Astrocyte (in vitro differentiated cells and primary cell): ENCODE data around the gene CMTM7. TPM values are rescaled to one million over a fixed set of nuclear protein-coding genes. Genes with fewer than 3 reads are reported as not detected.
A peak's percentile ranks its signal among the peaks of the same experiment; 100 is the strongest.

Source experiments
- DNase-seq: peaks from one replicate; pipeline ENCODE4 v3.0.0-alpha.2; 2010; ENCODE audit warnings: low read depth
- FAIRE-seq: peaks from 2 replicates; lab custom pipeline; 2011; peaks lifted over from hg19 to GRCh38; lab: Jason Lieb, UNC
- H2AFZ ChIP-seq: 2 replicates; pipeline ENCODE4 v1.6.0; 2012; ENCODE audit warnings: low read depth, low read length, inconsistent platforms
- H3K27ac ChIP-seq: 2 replicates; pipeline ENCODE4 v1.5.1; 2011; ENCODE audit warnings: low read depth, low read length, inconsistent platforms
- H3K27me3 ChIP-seq: 2 replicates; pipeline ENCODE4 v1.6.0; 2011; ENCODE audit warnings: low read length, inconsistent platforms; ENCODE audit not compliant: insufficient read depth
- H3K36me3 ChIP-seq: 2 replicates; pipeline ENCODE4 v1.5.1; 2011; ENCODE audit warnings: low read length, inconsistent platforms; ENCODE audit not compliant: insufficient read depth
- H3K4me1 ChIP-seq: 2 replicates; pipeline ENCODE4 v1.5.1; 2011; ENCODE audit warnings: low read length, inconsistent platforms; ENCODE audit not compliant: insufficient read depth
- H3K4me2 ChIP-seq: 2 replicates; pipeline ENCODE4 v1.6.0; 2012; ENCODE audit warnings: low read length, inconsistent platforms
- H3K4me3 ChIP-seq: 2 replicates; pipeline ENCODE4 v1.5.1; 2011; ENCODE audit warnings: low read depth, mild to moderate bottlenecking, low read length, inconsistent platforms; ENCODE audit not compliant: insufficient read depth
- H3K79me2 ChIP-seq: 2 replicates; pipeline ENCODE4 v1.6.0; 2012; ENCODE audit warnings: mild to moderate bottlenecking, low read length, inconsistent platforms; ENCODE audit not compliant: insufficient read depth
- H3K9ac ChIP-seq: 2 replicates; pipeline ENCODE4 v1.6.0; 2012; ENCODE audit warnings: mild to moderate bottlenecking, low read length, inconsistent platforms
- H3K9me3 ChIP-seq: 2 replicates; pipeline ENCODE4 v1.5.1; 2012; ENCODE audit warnings: low read depth, mild to moderate bottlenecking, low read length, inconsistent platforms; ENCODE audit not compliant: insufficient read depth
- H4K20me1 ChIP-seq: 2 replicates; pipeline ENCODE4 v1.6.0; 2012; ENCODE audit warnings: low read length, inconsistent platforms; ENCODE audit not compliant: insufficient read depth
- H3K27ac Mint-ChIP-seq: one replicate; pipeline ENCODE4 v1.8.0; 2021; ENCODE audit warnings: mild to moderate bottlenecking, mixed read lengths; ENCODE audit not compliant: unreplicated experiment
- H3K27me3 Mint-ChIP-seq: one replicate; pipeline ENCODE4 v1.8.0; 2021; ENCODE audit warnings: low read depth, mixed read lengths; ENCODE audit not compliant: unreplicated experiment
- H3K36me3 Mint-ChIP-seq: one replicate; pipeline ENCODE4 v1.8.0; 2021; ENCODE audit warnings: low read depth, mixed read lengths; ENCODE audit not compliant: unreplicated experiment
- H3K4me1 Mint-ChIP-seq: one replicate; pipeline ENCODE4 v1.8.0; 2021; ENCODE audit warnings: low read depth, mixed read lengths; ENCODE audit not compliant: unreplicated experiment
- H3K4me3 Mint-ChIP-seq: one replicate; pipeline ENCODE4 v1.8.0; 2021; ENCODE audit warnings: mild to moderate bottlenecking, moderate library complexity, mixed read lengths; ENCODE audit not compliant: unreplicated experiment
- H3K9me3 Mint-ChIP-seq: one replicate; pipeline ENCODE4 v1.8.0; 2021; ENCODE audit warnings: mild to moderate bottlenecking, mixed read lengths; ENCODE audit not compliant: unreplicated experiment
- EZH2 ChIP-seq: IDR thresholded peaks from 2 replicates; pipeline ENCODE4 v1.6.1; 2012; ENCODE audit warnings: mild to moderate bottlenecking, low read length, inconsistent platforms; ENCODE audit not compliant: insufficient read depth
- total RNA-seq: library from RNA; stranded (reverse); gene quantifications from 2 replicates; pipeline ENCODE4 v1.2.1, GENCODE V29; 2021
- TF ChIP-seq, protein P1 (sequence below): IDR thresholded peaks from 2 replicates; pipeline ENCODE4 v1.5.1; 2011; ENCODE audit warnings: low read depth, mild to moderate bottlenecking, inconsistent platforms, low read length, moderate library complexity; ENCODE audit not compliant: insufficient read depth

The CMTM7 gene
- total RNA-seq, 1 donor from 2014 or later = 23.9 TPM

DNA sequence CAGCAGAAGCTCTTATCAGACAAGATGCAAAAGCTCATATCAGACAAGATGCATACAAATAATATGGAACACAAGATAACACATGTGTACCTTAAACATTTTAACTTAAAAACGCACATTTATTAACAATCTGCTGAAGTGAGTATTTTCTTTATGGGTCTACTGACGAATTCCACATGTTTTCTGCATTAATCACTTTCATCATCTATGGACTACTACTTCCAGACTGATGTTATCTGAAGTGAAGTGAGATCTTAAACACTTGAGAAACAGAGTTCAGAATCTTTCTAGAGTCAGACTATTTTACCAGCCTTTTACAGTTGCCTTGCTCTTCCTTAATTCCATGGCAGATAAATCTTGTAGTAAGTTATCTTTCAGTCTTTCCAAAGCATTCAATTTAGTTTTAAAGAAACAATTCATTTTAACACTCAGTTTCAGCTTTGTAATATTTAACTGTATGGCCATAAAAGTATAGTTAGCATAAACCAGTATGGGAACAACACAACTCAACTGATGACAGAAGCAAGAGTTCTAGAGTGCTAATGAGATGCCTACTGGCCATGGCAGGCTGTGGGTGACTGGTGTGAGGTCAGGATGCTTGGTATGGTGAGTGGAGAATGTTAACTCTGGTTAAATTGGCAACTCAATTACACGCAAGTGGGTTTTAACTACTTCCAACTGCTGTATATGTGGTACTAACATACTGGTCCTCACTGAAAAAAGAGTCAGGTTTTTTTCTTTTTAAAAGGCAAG lies 101.2 kb downstream of the CMTM7 start:
- Histone ChIP-seq H3K4me1 (peaks cover 24% of the 10 kb centered on the region), H3K9ac (no peak overlapping the region), H3K4me3 (no peak overlapping the region), H3K79me2 (peaks cover 43% of the 10 kb centered on the region), H3K9me3 (no peaks in the 10 kb centered on the region), H2AFZ (no peak overlapping the region), H3K27ac (no peak overlapping the region), H4K20me1 (peaks cover 48% of the 10 kb centered on the region), H3K36me3 (peaks cover 5% of the 10 kb centered on the region), H3K4me2 (peak overlapping the region; percentile 60), H3K27me3 (no peaks in the 10 kb centered on the region)
- Mint-ChIP-seq H3K27me3 (no peaks in the 10 kb centered on the region), H3K36me3 (peaks cover 4% of the 10 kb centered on the region), H3K27ac (no peak overlapping the region), H3K9me3 (no peaks in the 10 kb centered on the region), H3K4me1 (peaks cover 4% of the 10 kb centered on the region), H3K4me3 (no peak overlapping the region)
- DNase-seq (peak; percentile 56), FAIRE-seq (peak; percentile 67)
- no peak for TF ChIP-seq EZH2
- TF ChIP-seq, protein P1, sequence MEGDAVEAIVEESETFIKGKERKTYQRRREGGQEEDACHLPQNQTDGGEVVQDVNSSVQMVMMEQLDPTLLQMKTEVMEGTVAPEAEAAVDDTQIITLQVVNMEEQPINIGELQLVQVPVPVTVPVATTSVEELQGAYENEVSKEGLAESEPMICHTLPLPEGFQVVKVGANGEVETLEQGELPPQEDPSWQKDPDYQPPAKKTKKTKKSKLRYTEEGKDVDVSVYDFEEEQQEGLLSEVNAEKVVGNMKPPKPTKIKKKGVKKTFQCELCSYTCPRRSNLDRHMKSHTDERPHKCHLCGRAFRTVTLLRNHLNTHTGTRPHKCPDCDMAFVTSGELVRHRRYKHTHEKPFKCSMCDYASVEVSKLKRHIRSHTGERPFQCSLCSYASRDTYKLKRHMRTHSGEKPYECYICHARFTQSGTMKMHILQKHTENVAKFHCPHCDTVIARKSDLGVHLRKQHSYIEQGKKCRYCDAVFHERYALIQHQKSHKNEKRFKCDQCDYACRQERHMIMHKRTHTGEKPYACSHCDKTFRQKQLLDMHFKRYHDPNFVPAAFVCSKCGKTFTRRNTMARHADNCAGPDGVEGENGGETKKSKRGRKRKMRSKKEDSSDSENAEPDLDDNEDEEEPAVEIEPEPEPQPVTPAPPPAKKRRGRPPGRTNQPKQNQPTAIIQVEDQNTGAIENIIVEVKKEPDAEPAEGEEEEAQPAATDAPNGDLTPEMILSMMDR = no peak

- Histone ChIP-seq H3K27ac (no peak overlapping the region), H3K9ac (no peak overlapping the region), H3K27me3 (no peaks in the 10 kb centered on the region), H2AFZ (no peak overlapping the region), H4K20me1 (peaks cover 47% of the 10 kb centered on the region), H3K4me2 (peak overlapping the region; percentile 60), H3K4me3 (no peak overlapping the region), H3K4me1 (peaks cover 24% of the 10 kb centered on the region), H3K36me3 (peaks cover 5% of the 10 kb centered on the region), H3K79me2 (peaks cover 50% of the 10 kb centered on the region), H3K9me3 (no peaks in the 10 kb centered on the region)
- no peaks in the 10 kb centered on the region for H3K27me3 Mint-ChIP-seq
- TF ChIP-seq, protein P1 = no peak
- no peak for TF ChIP-seq EZH2
- peaks cover 4% of the 10 kb centered on the region for H3K36me3 Mint-ChIP-seq
- H3K4me3 Mint-ChIP-seq = no peak overlapping the region
- H3K9me3 Mint-ChIP-seq = no peaks in the 10 kb centered on the region
- no peak overlapping the region for H3K27ac Mint-ChIP-seq
- FAIRE-seq (no peak), DNase-seq (peak; percentile 57)
- H3K4me1 Mint-ChIP-seq = peaks cover 4% of the 10 kb centered on the region
Observed at GRCh38 chr3:32493437-32494414, 102.1 kb downstream of the CMTM7 start.
